ENCODE results near the gene WWTR1.

DNA sequence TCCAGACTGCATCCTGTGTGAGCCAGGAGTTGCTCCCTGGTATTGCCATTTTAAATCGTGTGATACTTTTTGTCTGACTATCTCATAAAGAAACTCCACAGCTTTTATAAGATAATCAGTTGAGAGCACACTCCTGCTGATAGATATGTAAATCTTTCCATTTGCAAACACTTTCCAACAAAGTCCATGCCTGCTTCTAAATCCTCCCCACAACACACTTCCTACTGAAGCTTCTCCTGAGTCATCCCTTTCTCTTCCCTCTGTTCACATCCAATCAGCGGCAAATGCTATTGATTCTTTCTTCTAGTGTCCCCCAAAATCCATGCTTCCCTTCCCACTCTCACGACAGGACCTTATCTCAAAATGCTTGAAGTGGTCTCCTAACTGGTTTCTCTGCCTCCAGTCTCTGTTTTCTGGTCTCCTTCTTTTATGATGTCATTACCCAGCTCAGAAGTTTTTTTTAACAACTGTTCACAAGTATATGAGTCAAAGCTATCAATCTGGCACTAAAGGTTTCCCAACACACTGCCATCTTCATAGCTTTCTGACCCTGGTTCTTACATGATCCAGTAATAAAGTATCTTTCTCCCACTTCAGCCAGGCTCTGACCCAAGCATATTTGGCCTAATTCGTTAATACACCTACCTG lies 4.5 kb upstream of the WWTR1 start:
- TF ChIP-seq, protein P1, sequence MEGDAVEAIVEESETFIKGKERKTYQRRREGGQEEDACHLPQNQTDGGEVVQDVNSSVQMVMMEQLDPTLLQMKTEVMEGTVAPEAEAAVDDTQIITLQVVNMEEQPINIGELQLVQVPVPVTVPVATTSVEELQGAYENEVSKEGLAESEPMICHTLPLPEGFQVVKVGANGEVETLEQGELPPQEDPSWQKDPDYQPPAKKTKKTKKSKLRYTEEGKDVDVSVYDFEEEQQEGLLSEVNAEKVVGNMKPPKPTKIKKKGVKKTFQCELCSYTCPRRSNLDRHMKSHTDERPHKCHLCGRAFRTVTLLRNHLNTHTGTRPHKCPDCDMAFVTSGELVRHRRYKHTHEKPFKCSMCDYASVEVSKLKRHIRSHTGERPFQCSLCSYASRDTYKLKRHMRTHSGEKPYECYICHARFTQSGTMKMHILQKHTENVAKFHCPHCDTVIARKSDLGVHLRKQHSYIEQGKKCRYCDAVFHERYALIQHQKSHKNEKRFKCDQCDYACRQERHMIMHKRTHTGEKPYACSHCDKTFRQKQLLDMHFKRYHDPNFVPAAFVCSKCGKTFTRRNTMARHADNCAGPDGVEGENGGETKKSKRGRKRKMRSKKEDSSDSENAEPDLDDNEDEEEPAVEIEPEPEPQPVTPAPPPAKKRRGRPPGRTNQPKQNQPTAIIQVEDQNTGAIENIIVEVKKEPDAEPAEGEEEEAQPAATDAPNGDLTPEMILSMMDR (conservative IDR thresholded peaks at IDR 0.05), result no peak
- TF ChIP-seq EZH2 (IDR thresholded peaks at IDR 0.05; ENCODE audit: low read depth), result no peak
